GM21367 (cell line): ENCODE results near the gene MMAA.
"Not testable (repeated sequence)": the region's sequence is repeated elsewhere in the genome, so short reads cannot be mapped to it uniquely, and the experiment has no call there.

ENCODE experiments used
- ATAC-seq: cut with Tn5 transposase; IDR thresholded peaks from one replicate; pipeline ENCODE4 v1.9.1; 2021; ENCODE audit not compliant: unreplicated experiment

Gene MMAA

DNA sequence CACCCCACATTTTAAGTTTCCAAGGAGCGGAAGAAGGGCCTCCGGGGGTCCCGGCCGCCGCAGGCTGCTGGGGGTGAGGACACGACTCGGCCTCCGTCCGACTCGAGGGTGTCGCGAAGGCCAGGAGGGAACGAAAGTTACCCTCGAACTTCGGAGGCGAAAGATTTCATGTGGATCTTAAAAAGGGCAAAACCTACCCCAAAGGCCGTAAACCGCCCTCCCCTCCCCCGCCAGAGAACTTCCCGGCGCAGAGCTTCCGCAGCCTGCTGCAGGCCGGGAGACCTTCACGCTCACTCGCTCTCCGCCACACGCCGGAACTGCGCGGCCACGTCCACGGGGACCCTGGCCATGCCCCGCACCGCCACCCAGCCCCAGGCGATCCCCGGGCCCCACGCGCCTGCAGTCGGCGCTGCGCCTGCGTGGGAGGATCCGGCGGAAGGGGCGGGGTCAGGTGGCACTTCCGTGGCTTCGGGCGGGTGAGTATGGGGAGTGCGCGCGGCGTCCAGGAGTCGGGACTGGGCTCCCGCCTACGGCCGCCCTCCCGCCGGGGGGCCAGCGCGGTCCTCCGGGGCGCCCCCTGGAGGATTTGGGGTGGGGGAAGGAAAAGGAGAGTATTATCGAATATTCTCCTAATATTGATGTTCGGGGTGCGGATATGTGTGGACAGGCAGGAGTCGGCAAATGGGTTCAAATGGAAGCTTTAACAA, at the start of gene MMAA:
Gene MMAA (plus strand): TSS at position 454 of the 707 bp plus-strand sequence. CDS start 19,755 bp downstream, outside the sequence.
- peak; percentile 87 for ATAC-seq

DNA sequence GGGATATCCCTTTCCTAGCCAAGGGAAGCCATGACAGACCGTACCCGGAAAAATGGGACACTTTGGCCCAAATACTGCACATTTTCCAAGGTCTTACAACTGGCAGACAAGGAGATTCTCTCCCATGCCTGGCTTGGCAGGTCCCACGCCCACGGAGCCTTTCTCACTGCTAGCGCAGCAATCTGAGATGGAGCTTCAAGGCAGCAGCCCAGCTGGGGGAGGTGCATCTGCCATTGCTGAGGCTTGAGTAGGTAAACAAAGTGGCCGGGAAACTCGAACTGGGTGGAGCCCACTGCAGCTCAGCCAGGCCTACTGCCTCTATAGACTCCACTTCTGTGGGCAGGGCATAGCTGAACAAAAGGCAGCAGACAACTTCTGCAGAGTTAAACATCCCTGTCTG, 44.6 kb upstream of the MMAA start:
- ATAC-seq, result not testable (repeated sequence)

DNA sequence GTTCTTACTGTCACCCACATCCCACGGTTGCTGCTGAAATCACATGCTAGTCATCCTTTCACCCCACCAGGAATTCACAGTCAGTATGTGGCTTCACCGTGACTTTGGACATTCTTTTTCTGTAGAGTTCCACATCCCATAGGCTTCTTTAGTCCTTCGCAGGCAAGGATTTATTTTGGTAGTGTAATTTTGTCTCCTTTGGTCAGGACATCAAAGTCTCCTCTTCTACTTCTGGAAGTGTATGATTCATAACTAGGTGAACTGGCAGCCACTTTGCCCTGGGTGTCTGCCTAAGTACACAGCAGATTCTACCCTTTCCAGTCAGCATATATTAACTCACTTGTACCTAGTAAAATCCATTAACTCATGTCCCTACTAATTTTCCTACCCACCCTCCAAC, 38.3 kb upstream of the MMAA start:
- no peak for ATAC-seq

DNA sequence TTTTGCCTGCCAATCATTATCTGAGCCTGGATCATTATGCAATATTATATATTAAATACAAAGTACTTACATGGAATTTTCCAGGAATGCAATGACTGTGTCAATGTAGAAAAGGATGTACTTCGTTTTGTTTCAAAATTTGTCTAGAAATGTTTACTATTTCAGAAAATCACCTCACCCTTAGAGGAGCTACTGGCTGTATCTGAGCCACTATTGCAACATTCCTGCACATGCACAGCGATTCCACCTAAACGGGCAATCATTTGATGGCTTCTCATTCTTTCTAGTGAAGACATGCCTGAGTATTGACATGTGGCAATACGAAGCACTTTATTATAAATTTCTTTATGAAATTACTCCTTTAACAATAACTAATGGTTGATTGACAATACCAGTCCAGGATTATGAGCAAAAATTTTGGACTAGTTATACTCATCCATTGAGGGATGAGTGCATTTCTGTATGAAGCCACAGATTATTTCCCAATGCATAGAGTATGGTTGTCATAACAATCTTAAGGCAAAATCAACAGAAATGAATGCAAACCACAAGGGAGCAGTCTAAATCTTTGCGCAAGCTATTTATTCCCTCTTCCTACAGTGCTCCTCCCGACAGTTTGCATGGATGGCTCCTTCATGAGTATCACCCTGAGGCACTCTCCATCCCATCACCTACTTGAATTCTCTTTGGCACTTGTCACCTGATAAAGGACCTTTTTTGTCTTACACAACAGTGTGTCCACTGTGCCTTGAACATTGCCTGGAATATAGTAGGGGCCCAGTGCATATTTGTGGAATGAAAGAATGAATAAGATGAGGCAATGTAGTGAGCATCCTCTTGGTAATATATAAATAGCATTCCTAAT, 35.8 kb upstream of the MMAA start:
- ATAC-seq, result no peak

DNA sequence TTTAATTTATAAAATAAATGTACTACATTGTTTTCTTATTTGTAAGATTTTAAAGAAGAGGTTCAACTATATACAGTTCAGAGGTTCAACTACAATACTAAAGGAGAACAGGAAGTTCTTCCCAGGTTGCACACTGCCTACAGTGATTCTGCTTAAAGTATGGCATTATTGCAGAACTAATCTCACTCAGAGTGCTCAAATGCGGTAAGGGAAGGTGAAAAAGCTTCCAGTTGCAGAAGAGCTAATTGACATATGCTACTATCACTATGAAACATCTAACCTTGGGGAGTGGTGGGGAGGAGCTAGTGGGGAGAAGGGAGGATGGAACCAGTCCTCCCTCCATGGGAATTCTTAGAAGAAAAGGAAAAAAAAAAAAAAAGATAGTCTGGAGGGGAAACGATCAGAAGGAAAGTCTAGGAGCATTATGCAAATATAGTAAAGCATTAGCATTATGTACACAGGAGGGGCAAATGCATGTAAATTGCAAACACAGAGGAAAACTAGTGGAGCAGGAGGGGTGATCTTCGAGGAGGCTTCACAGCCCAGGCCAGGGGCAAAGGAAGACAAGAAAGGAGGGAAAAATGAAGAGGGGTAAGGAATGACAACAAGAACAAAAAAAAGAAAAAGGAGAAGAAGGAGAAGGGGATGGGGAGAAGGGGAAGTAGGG, 32.0 kb upstream of the MMAA start:
- no peak for ATAC-seq

DNA sequence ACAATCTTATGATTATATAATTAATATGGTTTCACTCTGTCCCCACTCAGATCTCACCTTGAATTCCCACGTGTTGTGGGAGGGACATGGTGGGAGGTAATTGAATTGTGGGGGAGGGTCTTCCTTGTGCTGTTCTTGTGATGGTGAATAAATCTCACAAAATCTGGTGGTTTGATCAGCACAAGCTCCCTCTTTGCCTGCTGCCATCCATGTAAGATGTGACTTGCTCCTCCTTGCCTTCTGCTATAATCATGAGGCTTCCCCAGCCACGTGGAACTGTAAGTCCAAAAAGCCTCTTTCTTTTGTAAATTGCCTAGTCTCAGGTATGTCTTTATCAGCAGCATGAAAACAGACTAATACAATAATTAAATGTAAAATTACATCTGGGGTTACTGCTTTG, 29.8 kb upstream of the MMAA start:
- not testable (repeated sequence) for ATAC-seq

DNA sequence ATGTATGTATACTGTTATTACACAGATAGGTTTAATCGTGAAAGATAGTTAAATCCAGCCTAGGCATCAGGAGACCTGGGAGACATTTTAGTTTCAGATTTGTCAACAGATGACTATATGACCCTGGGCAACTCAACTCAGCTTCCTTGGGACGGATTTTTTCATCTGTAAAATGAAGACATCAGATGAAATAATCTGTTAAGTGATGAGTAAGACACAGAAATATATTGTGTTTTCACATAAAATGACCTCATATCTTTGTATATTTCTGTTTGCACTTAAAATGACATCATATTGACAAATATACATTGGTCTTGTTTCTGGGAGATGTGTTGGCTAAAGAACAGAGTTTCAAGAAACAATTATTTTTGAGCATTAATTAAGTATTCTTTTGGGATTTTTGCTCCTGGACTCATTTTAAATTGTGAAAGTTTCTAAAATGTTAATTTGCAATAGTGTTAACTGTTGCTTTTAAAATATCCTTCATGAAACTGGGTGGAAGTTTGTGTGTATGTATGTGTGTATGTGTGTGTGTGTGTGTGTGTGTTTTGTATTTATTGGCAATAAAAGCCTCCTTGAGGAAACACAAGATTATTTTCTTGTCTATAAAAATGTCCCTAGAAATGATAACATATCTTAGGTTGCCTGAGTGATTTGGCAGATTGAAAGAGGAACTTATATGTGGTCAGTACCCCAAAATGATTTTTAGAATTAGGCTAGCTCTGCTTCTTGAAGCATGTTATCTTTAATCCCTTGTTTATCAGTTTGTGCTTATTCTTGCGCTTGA, 29.1 kb upstream of the MMAA start:
- ATAC-seq, result no peak

DNA sequence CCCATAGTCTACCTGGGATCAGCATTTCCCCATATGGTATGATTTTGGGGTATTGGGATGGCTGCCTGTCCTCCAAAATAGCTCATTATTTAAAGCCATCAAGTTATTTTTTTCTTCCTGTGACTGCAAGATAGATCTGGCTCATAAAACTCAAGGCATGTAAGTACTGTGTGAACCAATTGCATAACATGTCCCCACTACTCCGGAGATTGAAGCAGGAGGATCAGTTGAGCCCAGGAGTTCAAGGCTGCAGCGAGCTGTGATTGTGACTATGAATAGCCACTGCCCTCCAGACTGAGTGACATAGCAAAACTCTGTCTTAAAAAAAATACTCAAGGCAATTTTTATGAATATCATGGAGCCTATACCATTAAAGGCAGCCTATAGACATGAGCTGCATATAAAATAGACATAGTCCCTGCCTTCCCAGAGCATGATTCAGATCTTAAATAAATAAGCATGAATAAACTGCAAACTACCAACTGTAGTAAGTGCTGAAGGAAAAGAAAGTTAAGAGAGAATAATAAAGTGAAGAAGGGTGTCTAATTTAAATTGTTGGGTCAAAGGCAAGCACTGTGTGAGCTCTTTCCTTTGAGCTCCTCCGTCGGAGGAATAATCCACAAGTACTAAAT, 16.9 kb upstream of the MMAA start:
- no peak for ATAC-seq

DNA sequence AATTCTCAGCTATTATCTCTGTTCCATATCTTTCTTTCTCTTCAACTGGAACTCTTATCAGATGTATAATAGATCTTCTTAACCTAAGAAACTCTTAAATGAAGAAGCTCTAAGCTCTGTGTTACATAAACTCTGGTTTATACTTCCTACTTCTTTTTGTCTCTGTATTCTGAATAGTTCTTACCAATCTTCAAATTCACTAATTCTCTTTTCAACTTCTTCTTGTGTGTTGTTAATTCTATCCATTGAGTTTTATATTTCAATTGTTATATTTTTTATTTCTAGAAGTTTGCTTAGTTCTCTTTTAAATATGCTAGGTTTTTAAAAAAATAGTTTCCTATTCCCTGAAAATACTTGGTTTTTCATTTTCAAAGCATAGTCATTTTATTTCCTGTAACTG, 13.2 kb upstream of the MMAA start:
- ATAC-seq, result no peak

DNA sequence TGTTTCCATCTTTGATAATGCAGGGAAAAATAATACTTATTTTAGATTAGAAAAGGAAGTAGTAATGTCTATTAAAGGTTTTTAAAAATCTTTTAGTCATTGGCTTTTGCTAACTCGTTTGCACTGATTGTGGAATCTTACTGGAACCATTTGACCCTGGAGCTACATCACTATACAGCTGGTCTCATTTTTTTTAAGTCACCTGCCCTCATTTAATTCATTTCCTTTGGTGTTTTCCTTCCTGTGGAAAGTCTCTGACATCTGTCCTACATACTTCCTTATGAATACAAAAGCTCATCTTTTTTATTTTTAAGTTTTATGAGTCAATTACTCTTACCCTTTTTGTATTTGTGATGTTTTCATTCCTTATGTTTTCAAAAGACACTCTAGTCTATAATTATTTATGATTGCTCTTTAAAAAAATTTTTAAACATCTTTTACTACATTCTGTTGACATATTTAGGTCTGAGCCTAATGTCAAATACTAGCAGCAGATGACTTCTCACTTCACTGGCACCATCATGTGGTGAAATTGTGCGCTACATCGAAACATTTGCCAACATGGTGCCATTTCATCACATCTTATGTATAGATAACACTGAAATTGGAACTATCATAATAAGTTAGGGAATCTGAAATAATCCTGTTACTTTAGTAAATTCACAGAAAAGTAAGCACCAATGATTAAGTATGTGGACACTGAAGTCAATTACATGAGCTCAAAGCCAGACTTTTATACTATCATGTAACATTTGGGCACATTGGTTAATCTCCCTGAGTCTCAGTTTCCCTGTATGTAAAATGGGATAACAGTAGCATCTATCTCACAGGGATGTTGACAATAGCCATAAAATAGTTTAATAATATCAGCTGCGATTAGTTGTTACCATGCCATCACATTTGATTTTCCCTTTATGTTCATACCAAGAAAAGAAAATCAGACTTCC, 9.4 kb upstream of the MMAA start:
- peak; percentile 70 for ATAC-seq

DNA sequence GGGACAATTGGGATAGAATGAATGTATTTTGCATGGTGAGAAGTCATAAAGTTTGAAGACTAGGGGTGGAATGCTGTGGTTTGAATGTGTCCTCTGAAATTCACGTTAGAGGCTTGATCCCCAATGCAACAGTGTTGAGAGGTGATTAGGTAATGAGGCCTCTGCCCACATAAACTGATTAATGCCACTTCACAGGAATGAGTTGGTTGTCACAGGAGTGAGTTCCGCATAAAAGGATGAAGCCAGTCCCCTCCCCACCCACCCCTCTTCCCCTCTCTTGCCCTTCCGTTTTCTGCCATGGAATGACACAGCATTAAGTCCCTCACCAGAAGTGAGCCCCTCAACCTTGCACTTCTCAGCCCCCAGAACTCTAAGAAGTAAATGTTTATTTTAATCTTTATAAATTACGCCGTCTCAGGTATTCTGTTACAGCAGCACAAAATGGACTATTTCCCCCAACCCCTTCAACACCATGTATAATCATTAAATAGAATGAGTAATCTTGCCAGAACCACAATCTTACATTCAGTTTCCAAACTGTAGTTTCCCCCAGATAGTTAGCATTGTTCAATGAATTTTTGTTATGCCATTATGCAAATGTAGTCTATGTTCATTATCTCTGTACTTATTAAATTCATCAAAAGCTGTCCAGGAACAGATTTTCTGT, 5.5 kb upstream of the MMAA start:
- no peak for ATAC-seq

DNA sequence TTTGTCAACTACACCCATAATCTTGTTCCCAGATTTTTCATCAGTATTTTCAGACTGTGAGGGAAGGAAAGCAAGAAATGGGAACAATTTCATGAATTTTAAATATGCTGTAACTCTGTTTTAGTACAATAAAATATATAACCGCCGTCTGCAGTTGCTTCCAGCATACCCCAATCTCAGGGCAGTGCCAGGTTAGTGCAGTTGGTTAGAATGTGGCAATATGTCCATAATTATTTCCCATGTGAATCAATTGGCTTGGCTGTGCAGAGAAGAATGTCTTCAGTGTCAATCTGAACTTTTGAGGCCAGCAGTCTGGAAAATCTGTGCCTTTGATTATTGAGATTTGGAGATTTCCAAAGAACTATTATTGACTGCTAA, 5.0 kb upstream of the MMAA start:
- ATAC-seq, result no peak

DNA sequence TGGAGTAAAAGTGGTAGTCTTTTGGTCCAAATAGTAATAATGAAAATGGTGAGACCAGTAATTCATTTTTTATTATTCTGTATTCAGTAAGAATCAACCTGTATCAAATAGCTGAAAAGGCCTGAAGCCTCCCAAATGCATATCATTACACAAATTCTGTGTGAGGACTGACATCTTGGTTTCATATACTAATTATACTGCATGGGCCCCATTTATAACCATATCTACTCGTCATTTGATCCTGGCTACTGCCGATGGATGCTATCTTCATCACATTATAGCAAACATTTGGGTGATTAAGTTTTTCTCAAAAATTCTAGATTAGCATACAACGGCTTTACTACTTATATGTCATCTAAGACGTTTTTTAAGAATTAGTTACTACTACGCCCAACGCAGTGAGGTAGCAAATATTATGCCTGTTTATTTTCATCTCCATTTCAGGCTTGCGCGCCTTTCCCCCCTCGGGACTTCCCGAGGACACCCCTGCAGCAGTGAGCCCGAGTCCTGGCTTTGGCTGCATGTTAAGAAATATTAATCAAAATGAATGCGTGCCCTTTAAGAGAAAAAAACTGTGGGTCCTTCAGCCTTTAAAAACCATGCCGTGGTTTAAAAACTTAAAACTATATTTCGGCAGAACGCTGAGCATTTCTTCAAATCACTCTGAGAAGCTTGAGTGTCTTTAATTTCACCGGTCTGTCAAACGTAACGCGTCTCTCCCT, 814 bp upstream of the MMAA start:
- no peak for ATAC-seq

DNA sequence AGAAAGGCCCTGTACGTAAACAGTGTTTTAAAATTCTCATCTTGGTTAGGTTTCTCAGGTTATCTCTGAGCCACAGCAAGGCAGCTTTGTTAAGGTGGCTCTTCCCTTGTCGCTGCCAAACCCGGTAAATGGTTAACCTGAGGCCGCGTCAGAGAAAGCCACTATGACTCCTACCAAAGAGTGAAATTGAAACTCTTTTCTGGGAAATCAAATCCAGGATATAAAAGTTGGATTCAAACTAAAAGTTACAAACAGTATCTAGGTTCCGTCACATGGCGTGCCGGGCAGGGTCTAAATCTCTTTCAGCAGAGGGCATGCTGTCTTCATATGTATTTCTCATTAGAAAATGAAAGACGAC, 433 bp downstream of the MMAA start:
- peak; percentile 39 for ATAC-seq

DNA sequence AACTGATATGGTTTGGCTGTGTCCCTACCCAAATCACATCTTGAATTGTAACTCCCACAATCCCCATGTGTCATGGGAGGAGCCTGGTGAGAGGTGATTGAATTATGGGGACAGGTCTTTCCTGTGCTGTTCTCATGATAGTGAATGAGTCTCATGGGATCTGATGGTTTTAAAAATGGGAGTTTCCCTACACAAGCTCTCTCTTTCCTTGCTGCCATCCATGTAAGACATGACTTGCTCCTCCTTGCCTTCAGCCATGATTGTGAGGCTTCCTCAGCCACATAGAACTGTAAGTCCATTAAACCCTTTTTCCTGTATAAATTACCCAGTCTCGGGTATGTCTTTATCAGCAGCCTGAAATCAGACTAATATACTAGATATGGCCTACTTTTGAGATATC, 2.9 kb downstream of the MMAA start:
- ATAC-seq, result not testable (repeated sequence)

DNA sequence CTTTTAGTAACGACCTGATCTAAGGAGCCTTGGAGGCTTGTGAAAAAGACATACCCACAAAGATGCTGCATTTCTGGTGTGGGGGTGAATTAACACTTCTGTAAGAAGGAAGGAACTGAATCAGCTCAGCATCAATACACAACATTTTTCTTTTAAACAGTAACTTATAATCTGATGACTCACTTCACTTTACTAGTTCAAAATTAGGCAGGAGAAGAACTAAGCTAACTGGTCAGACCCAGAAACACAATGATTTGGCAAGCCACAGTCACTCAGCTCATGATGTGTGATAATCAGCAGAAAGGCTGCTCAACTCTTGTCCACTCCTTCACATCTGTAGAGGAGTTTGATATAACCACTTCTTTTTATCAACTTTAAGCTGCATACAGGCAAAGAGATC, 4.6 kb downstream of the MMAA start:
- ATAC-seq, result no peak

DNA sequence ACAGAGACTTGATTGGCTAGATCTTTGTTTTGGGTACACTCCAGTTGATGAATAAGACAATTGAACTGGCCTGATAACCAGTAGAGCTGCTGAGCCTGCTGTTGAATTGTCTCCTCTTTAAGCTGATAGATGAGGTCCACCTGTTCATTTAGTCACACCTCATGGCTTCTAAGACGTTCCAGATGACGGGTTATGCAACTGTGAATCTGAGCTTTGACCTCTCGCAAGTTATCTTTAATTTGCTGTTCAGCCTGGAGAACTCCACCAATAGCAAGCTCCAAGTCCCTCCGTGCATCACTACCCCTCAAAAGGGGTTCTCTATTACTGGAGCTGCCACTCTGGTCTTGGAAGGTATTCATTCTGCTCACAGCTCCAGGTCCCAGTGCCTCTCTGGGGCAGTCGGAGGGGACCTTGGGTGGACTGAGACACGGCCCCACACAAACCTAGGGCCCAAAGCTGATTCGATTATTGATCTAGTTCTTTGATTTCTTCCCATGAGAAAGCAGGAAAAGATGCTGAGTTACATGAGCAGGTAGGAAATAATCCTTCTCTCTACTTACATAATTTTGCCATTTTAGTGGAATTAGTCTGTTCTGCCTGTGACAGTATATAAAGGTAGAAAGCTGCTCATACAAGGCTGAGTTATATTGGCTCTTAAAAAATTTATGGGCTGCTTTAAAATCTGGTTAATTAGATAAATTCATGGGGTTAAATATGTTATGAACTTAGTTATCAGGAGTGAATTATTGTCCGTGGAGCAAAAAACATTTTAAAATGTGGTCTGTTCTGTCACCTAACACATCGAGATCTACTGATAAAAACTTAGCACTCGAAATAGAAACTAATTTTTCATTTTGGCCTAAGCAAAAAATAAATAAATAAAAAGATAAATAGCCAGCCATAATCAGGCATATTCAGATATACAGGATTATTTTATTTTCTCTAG, 6.8 kb downstream of the MMAA start:
- no peak for ATAC-seq
